SU-DHL-6 (cell line): Measurements from ENCODE around the gene ZNRF1.

Experiments used
- H2AFZ ChIP-seq: fragments of 200-600 bp; sonication (generic); 2 replicates; pipeline ENCODE4 v1.6.1; 2014; ENCODE audit warnings: low read depth, mild to moderate bottlenecking, moderate library complexity, mixed read lengths, antibody characterized with exemption, low read length; ENCODE audit not compliant: severe bottlenecking
- H3F3A ChIP-seq: fragments of 200-600 bp; shearing (Covaris generic); 2 replicates; pipeline ENCODE4 v1.6.0; 2016; ENCODE audit warnings: antibody characterized with exemption, mild to moderate bottlenecking; ENCODE audit not compliant: insufficient read depth
- H3K27ac ChIP-seq: fragments of 200-600 bp; sonication (generic); 2 replicates; pipeline ENCODE4 v1.5.1; 2016; ENCODE audit warnings: low read depth, mild to moderate bottlenecking, low read length, moderate library complexity, mixed read lengths
- H3K27me3 ChIP-seq: fragments of 200-600 bp; sonication (generic), shearing (Covaris generic); 2 replicates; pipeline ENCODE4 v1.6.0; 2014; ENCODE audit warnings: mild to moderate bottlenecking, low read length
- H3K36me3 ChIP-seq: fragments of 200-600 bp; sonication (generic); 2 replicates; pipeline ENCODE4 v1.6.1; 2014; ENCODE audit warnings: mild to moderate bottlenecking, low read length, mixed read lengths
- H3K4me2 ChIP-seq: fragments of 300-600, 200-600 bp; shearing (Covaris generic), sonication (generic); 2 replicates; pipeline ENCODE4 v1.6.0; 2014; ENCODE audit warnings: low read length, low read depth, mild to moderate bottlenecking; ENCODE audit not compliant: poor library complexity, severe bottlenecking
- H3K4me3 ChIP-seq: fragments of 200-600 bp; sonication (generic); 2 replicates; pipeline ENCODE4 v1.5.1; 2014; ENCODE audit warnings: antibody characterized with exemption, low read length, mild to moderate bottlenecking, mixed read lengths; ENCODE audit not compliant: insufficient read depth, poor library complexity, severe bottlenecking
- H3K79me2 ChIP-seq: fragments of 200-600 bp; sonication (generic); 2 replicates; pipeline ENCODE4 v1.6.1; 2014; ENCODE audit warnings: mild to moderate bottlenecking, low read length, moderate library complexity; ENCODE audit not compliant: insufficient read depth
- H3K9ac ChIP-seq: fragments of 200-600 bp; sonication (generic); 2 replicates; pipeline ENCODE4 v1.7.0; 2014; ENCODE audit warnings: mild to moderate bottlenecking, low read length
- H3K9me2 ChIP-seq: fragments of 200-600 bp; sonication (generic); replicated peaks from 2 replicates; pipeline ENCODE4 v1.6.1; 2014; ENCODE audit warnings: low read length; ENCODE audit not compliant: insufficient read depth
- H3K9me3 ChIP-seq: fragments of 200-600 bp; sonication (generic); 2 replicates; pipeline ENCODE4 v1.6.1; 2014; ENCODE audit warnings: low read length, mixed read lengths; ENCODE audit not compliant: insufficient read depth
- H4K20me1 ChIP-seq: fragments of 200-600 bp; sonication (generic); 2 replicates; pipeline ENCODE4 v1.6.1; 2014; ENCODE audit warnings: low read depth, mild to moderate bottlenecking, antibody characterized with exemption, low read length, moderate library complexity, mixed read lengths
- CTCF ChIP-seq: fragments of 200-600 bp; sonication (generic); IDR thresholded peaks from one replicate; pipeline ENCODE4 v1.5.1; 2017; ENCODE audit warnings: antibody characterized with exemption, mild to moderate bottlenecking, low read length, moderate library complexity; ENCODE audit not compliant: insufficient read depth, poor library complexity, severe bottlenecking
- EZH2phosphoT487 ChIP-seq: fragments of 200-600 bp; sonication (generic), shearing (Covaris generic); conservative IDR thresholded peaks from 2 replicates; pipeline ENCODE4 v1.6.1; 2018; ENCODE audit warnings: mild to moderate bottlenecking, antibody characterized with exemption, low read length, moderate library complexity, mixed read lengths

The ZNRF1 gene

DNA sequence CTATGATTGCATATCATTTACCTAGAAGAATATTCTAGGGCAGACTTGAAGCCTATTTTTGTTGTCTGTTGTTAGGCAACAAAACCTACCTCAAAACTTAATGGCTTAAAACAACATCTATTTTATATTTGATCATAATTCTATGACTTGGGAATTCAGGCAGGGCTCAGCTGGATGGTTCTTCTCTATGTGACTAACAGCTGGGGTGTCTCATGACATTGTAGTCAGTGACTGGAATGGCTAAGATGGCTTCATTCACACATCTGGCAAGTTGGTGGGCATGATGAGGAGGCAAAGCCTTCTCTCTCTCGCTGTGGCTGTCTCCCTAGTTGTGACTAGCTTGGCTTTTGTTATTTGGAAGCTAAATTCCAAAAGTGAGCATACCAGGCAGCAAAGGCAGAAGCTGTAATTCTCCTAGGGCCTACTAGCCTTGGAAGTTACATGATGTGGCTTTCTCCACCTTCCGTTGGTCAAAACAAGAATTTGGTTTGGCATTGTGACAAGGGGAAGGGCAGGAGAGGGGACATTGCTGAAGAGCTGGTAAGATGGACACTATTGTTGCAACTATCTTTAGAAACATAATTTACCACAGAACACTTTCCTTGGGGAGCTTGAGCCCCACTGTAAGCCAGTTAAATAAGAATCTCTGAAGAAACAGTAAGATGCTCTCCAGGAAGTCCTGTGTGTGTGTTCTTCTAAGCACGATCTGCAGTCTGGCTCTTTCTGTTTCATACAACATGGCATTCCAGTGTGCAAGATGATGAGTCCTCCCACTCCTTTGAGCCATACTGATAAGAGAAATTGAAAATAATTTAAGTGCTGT, 39.4 kb downstream of the ZNRF1 start:
- Histone ChIP-seq H3K9ac (no peak overlapping the region), H3K4me2 (no peak overlapping the region), H3F3A (no peaks in the 10 kb centered on the region), H2AFZ (no peak overlapping the region), H3K9me2 (no peaks in the 10 kb centered on the region), H3K4me3 (no peak overlapping the region), H3K27me3 (no peaks in the 10 kb centered on the region), H3K9me3 (no peaks in the 10 kb centered on the region), H3K79me2 (no peaks in the 10 kb centered on the region; the same call in 1 of the 2 replicates), H3K27ac (no peak overlapping the region), H3K36me3 (0 out of 2 replicates have a peak, but pooled peaks cover 4% of the 10 kb centered on the region), H4K20me1 (no peaks in the 10 kb centered on the region)
- TF ChIP-seq EZH2phosphoT487 (no peak), CTCF (no peak)

- Histone ChIP-seq H3F3A (no peaks in the 10 kb centered on the region; the same call in 1 of the 2 replicates), H3K4me2 (no peak overlapping the region), H3K9me2 (no peaks in the 10 kb centered on the region), H3K9me3 (no peaks in the 10 kb centered on the region), H3K79me2 (peaks cover under 1% of the 10 kb centered on the region), H3K27me3 (no peaks in the 10 kb centered on the region), H3K9ac (no peak overlapping the region), H3K4me3 (no peak overlapping the region), H3K27ac (no peak overlapping the region), H3K36me3 (0 out of 2 replicates have a peak, but pooled peaks cover 4% of the 10 kb centered on the region), H4K20me1 (no peaks in the 10 kb centered on the region), H2AFZ (no peak overlapping the region)
- TF ChIP-seq CTCF (no peak), EZH2phosphoT487 (no peak)
Observed at GRCh38 chr16:75039941-75040340, 41.1 kb downstream of the ZNRF1 start.

- no peaks in the 10 kb centered on the region; the same call in 1 of the 2 replicates for H3F3A ChIP-seq
- TF ChIP-seq EZH2phosphoT487 (no peak), CTCF (no peak)
- H3K36me3 ChIP-seq, result 0 out of 2 replicates have a peak, but pooled peaks cover 2% of the 10 kb centered on the region
- peaks cover 3% of the 10 kb centered on the region for H3K79me2 ChIP-seq
- no peaks in the 10 kb centered on the region for H3K9me3 ChIP-seq
- H3K4me3 ChIP-seq, result no peak overlapping the region
- no peaks in the 10 kb centered on the region for H3K27me3 ChIP-seq
- H3K9ac ChIP-seq, result no peak overlapping the region
- H3K9me2 ChIP-seq, result no peaks in the 10 kb centered on the region
- no peak overlapping the region for H2AFZ ChIP-seq
- no peaks in the 10 kb centered on the region for H4K20me1 ChIP-seq
- no peak overlapping the region for H3K27ac ChIP-seq
- H3K4me2 ChIP-seq, result no peak overlapping the region
Observed at GRCh38 chr16:75042426-75043174, 43.8 kb downstream of the ZNRF1 start.
